ENCODE data around the gene HES7. TPM values are rescaled to one million over a fixed set of nuclear protein-coding genes. Genes with fewer than 3 reads are reported as not detected.

The HES7 gene
- total and polyA plus RNA-seq, 8 donors = 0.58 to 0.92 TPM; not detected in 6

GRCh38 chr17:8120520-8121406 is 3.1 kb downstream of the HES7 start:
- no peaks in the 10 kb centered on the region for H3K36me3 ChIP-seq
- H3K27me3 ChIP-seq = peaks cover 0 to 86% (median 71%) of the 10 kb centered on the region in 3 donors
- DNase-seq = peak; percentile 66 to 81
- peaks cover 74 to 88% (median 85%) of the 10 kb centered on the region in 4 donors for H3K4me1 ChIP-seq
- TF ChIP-seq EP300 (IDR thresholded peaks at IDR 0.05) = no peak
- TF ChIP-seq POLR2AphosphoS5 (IDR thresholded peaks at IDR 0.05) = no peak
- TF ChIP-seq POLR2A (IDR thresholded peaks at IDR 0.05) = no peak
- TF ChIP-seq CTCF (IDR thresholded peaks at IDR 0.05) = peak in 2 of 7 experiments; percentile 22 to 32
- H3K4me3 ChIP-seq = peak overlapping the region; percentile 43 to 70 (median 50)
- peak overlapping the region in 3 of 5 donors; percentile 41 to 85 (median 66) for H3K27ac ChIP-seq
- intact Hi-C loops (cut with DNase I; ENCODE audit: low total_unique reads) = no loop called here
- WGBS, 5 donors = 0 to 1% (median 1%) methylated on average over 39 to 40 of the region's 40 CpGs
- H3K9me3 ChIP-seq = no peaks in the 10 kb centered on the region

- TF ChIP-seq EP300 (IDR thresholded peaks at IDR 0.05) (no peak), POLR2AphosphoS5 (IDR thresholded peaks at IDR 0.05) (peak in 2 of 3 donors; percentile 55 to 60)
- peak; percentile 79 to 95 for DNase-seq
- no peaks in the 10 kb centered on the region for H3K36me3 ChIP-seq
- H3K9me3 ChIP-seq = no peaks in the 10 kb centered on the region
- peak overlapping the region in 4 of 5 donors; percentile 66 to 85 (median 70) for H3K27ac ChIP-seq
- intact Hi-C loops (cut with DNase I; ENCODE audit: low total_unique reads) = no loop called here
- peak overlapping the region; percentile 43 to 70 (median 53) for H3K4me3 ChIP-seq
- peaks cover 0 to 86% (median 73%) of the 10 kb centered on the region in 3 donors for H3K27me3 ChIP-seq
- 1% methylated on average over 28 of the region's 28 CpGs for WGBS, 5 donors
- peaks cover 65 to 79% (median 76%) of the 10 kb centered on the region in 4 donors for H3K4me1 ChIP-seq
These were observed 4.1 kb downstream of the HES7 start for GRCh38 chr17:8119581-8120519.

- intact Hi-C loops (cut with DNase I; ENCODE audit: low total_unique reads) = no loop called here
- peaks cover 0 to 86% (median 73%) of the 10 kb centered on the region in 3 donors for H3K27me3 ChIP-seq
- H3K9me3 ChIP-seq = no peaks in the 10 kb centered on the region
- H3K4me3 ChIP-seq = peak overlapping the region; percentile 43 to 55 (median 53)
- 0 to 1% (median 1%) methylated on average over 24 to 38 of the region's 38 CpGs for WGBS, 5 donors
- TF ChIP-seq POLR2AphosphoS5 (IDR thresholded peaks at IDR 0.05) = no peak
- TF ChIP-seq CTCF (IDR thresholded peaks at IDR 0.05) = peak in 5 of 7 experiments; percentile 60 to 90 (median 84)
- peaks cover 56 to 70% (median 67%) of the 10 kb centered on the region in 4 donors for H3K4me1 ChIP-seq
- peak overlapping the region; percentile 56 to 85 (median 66) for H3K27ac ChIP-seq
- H3K36me3 ChIP-seq = no peaks in the 10 kb centered on the region
- peak; percentile 93 for DNase-seq
These were observed 4.9 kb downstream of the HES7 start for GRCh38 chr17:8118769-8119580.

- 0 to 2% (median 0%) methylated on average over 25 to 33 of the region's 33 CpGs for WGBS, 5 donors
These were observed 5.7 kb downstream of the HES7 start, which contains the start of gene ALOXE3 for GRCh38 chr17:8117980-8118768. TSS of gene ALOXE3 (minus strand) at chr17:8118514. CDS start at chr17:8117990, 524 bp downstream.

More at GRCh38 chr17:8117980-8118768, 5.7 kb downstream of the HES7 start, which contains the start of gene ALOXE3:
- Histone ChIP-seq H3K36me3 (no peaks in the 10 kb centered on the region), H3K4me1 (peaks cover 48 to 62% (median 59%) of the 10 kb centered on the region in 4 donors), H3K27me3 (peaks cover 0 to 86% (median 73%) of the 10 kb centered on the region in 3 donors), H3K27ac (peak within 1 kb of the TSS; percentile 56 to 85 (median 66)), H3K9me3 (no peaks in the 10 kb centered on the region), H3K4me3 (peak within 1 kb of the TSS; percentile 43 to 55 (median 53))
- TF ChIP-seq POLR2A (IDR thresholded peaks at IDR 0.05) (no peak), CTCF (IDR thresholded peaks at IDR 0.05) (no peak), EP300 (IDR thresholded peaks at IDR 0.05) (no peak), POLR2AphosphoS5 (IDR thresholded peaks at IDR 0.05) (no peak)
- DNase-seq = peak; percentile 58 to 59
- intact Hi-C loops (cut with DNase I; ENCODE audit: low total_unique reads) = no loop called here

Measured in stomach (tissue), 9 donors.